Esophagus muscularis mucosa (tissue), 4 donors: ENCODE data around the gene ITFG2. TPM values are rescaled to one million over a fixed set of nuclear protein-coding genes. Genes with fewer than 3 reads are reported as not detected.
A peak's percentile ranks its signal among the peaks of the same experiment; 100 is the strongest.

Source experiments
- DNase-seq: peaks from one replicate; pipeline ENCODE4 v3.0.0-alpha.2; 2017; ENCODE audit errors: extremely low spot score
- H3K27ac ChIP-seq, 4 donors: fragments of 200-600 bp; sonication (generic); replicated peaks in 1 of 4; 1 replicate in 3 of 4; 2 replicates in 1 of 4; pipeline ENCODE4 v1.5.1; 2016 to 2019; ENCODE audit warnings: mild to moderate bottlenecking in 1 of 4
- H3K27me3 ChIP-seq, 4 donors: fragments of 200-600 bp; sonication (generic); one replicate each; pipeline versions ENCODE4 v1.5.1 to v1.6.0; 2016 to 2019
- H3K36me3 ChIP-seq, 4 donors: fragments of 200-600 bp; sonication (generic); one replicate each; pipeline ENCODE4 v1.5.1; 2016 to 2019
- H3K4me1 ChIP-seq, 4 donors: fragments of 200-600 bp; sonication (generic); one replicate each; pipeline ENCODE4 v1.5.1; 2016 to 2019
- H3K4me3 ChIP-seq, 4 donors: fragments of 200-600 bp; sonication (generic); 1 replicate in 2 of 4; 2 replicates in 2 of 4; pipeline ENCODE4 v1.5.1; 2016 to 2019; ENCODE audit warnings: mild to moderate bottlenecking in 4 of 4, moderate library complexity in 1 of 4
- H3K9me3 ChIP-seq, 4 donors: fragments of 200-600 bp; sonication (generic); 1 replicate in 3 of 4; 2 replicates in 1 of 4; pipeline ENCODE4 v1.5.1; 2016 to 2019
- CTCF ChIP-seq, 3 experiments: fragments of 200-600 bp in 2 of 3; fragments of 450-650 bp in 1 of 3; sonication (generic) in 2 of 3; IDR thresholded peaks; one replicate each; pipeline ENCODE4 v1.5.1; 2017 to 2019; ENCODE audit warnings: antibody characterized with exemption in 3 of 3, mild to moderate bottlenecking in 2 of 3, moderate library complexity in 1 of 3
- EP300 ChIP-seq: sonication (generic); formaldehyde crosslinking; IDR thresholded peaks from one replicate; pipeline ENCODE4 v1.6.1; 2017; ENCODE audit warnings: antibody characterized with exemption
- POLR2A ChIP-seq: fragments of 450-650 bp; IDR thresholded peaks from one replicate; pipeline ENCODE4 v1.6.1; 2017; ENCODE audit warnings: antibody characterized with exemption, moderate library complexity, mild to moderate bottlenecking, low read depth
- POLR2AphosphoS5 ChIP-seq, 2 donors: sonication (generic); formaldehyde crosslinking; IDR thresholded peaks; one replicate each; pipeline ENCODE4 v1.6.1; 2017; ENCODE audit warnings: antibody characterized with exemption in 2 of 2
- WGBS: methylation state at CpG from one replicate; pipeline ENCODE4 v1.1.5; 2018; 5-methylcytosine and 5-hydroxymethylcytosine counted together
- intact Hi-C: fragments of 100-400 bp; cut with DNase I; formaldehyde crosslinking; loops from one replicate; pipeline ENCODE4 v1.15.1; 2023
- total RNA-seq, 4 donors: library from RNA; depleted of rRNA; stranded (reverse); fragments of >200 nt; gene quantifications; one replicate each; pipeline versions ENCODE4 v1.1.0 to v1.2.1, GENCODE V29; 2016

ITFG2 gene
- total RNA-seq, 4 donors from 2014 or later, result 13.6 to 26.2 (median 21.8) TPM

- no peaks in the 10 kb centered on the region for H3K36me3 ChIP-seq
- no peak overlapping the region for H3K4me3 ChIP-seq
- DNase-seq, result no peak
- intact Hi-C loops, result loop anchor here (10.0 kb wide), 1 partner anchor 90 kb away; no protein-coding TSS in a partner anchor
- H3K27ac ChIP-seq, result no peak overlapping the region
- no peaks in the 10 kb centered on the region for H3K9me3 ChIP-seq
- TF ChIP-seq POLR2A (no peak), CTCF (IDR thresholded peaks at IDR 0.05) (no peak), POLR2AphosphoS5 (IDR thresholded peaks at IDR 0.05) (no peak), EP300 (no peak)
- H3K4me1 ChIP-seq, result peaks cover 0 to 11% (median 10%) of the 10 kb centered on the region in 4 donors
- 78% methylated on average over 5 of the region's 5 CpGs for WGBS
- peaks cover 0 to 19% (median 0%) of the 10 kb centered on the region in 4 donors for H3K27me3 ChIP-seq
These were observed 27.5 kb upstream of the ITFG2 start for GRCh38 chr12:2785017-2785416.

- no peak for TF ChIP-seq POLR2AphosphoS5 (IDR thresholded peaks at IDR 0.05)
- intact Hi-C loops, result no loop called here
- H3K9me3 ChIP-seq, result no peaks in the 10 kb centered on the region
- 78% methylated on average over 6 of the region's 6 CpGs for WGBS
- no peak overlapping the region for H3K4me3 ChIP-seq
- peaks cover 2 to 11% (median 9%) of the 10 kb centered on the region in 4 donors for H3K4me1 ChIP-seq
- no peak overlapping the region for H3K27ac ChIP-seq
- no peak for DNase-seq
- H3K27me3 ChIP-seq, result no peaks in the 10 kb centered on the region
- H3K36me3 ChIP-seq, result no peaks in the 10 kb centered on the region
These were observed 21.4 kb upstream of the ITFG2 start for GRCh38 chr12:2791089-2791488.

GRCh38 chr12:2792671-2793500 is 19.6 kb upstream of the ITFG2 start:
- peaks cover 4 to 10% (median 8%) of the 10 kb centered on the region in 4 donors for H3K36me3 ChIP-seq
- H3K27me3 ChIP-seq, result no peaks in the 10 kb centered on the region
- H3K4me3 ChIP-seq, result no peak overlapping the region
- H3K4me1 ChIP-seq, result peaks cover 20 to 29% (median 27%) of the 10 kb centered on the region in 4 donors
- no peaks in the 10 kb centered on the region for H3K9me3 ChIP-seq
- intact Hi-C loops, result no loop called here
- WGBS, result 82% methylated on average over 24 of the region's 25 CpGs
- no peak for DNase-seq
- no peak overlapping the region for H3K27ac ChIP-seq
- TF ChIP-seq POLR2A (no peak), EP300 (no peak), CTCF (IDR thresholded peaks at IDR 0.05) (no peak), POLR2AphosphoS5 (IDR thresholded peaks at IDR 0.05) (no peak)

GRCh38 chr12:2793561-2793960 is 18.9 kb upstream of the ITFG2 start:
- H3K9me3 ChIP-seq, result no peaks in the 10 kb centered on the region
- no peak overlapping the region for H3K4me3 ChIP-seq
- H3K36me3 ChIP-seq, result peaks cover 10 to 17% (median 14%) of the 10 kb centered on the region in 4 donors
- intact Hi-C loops, result no loop called here
- DNase-seq, result no peak
- H3K27me3 ChIP-seq, result no peaks in the 10 kb centered on the region
- 96% methylated on average over 21 of the region's 21 CpGs for WGBS
- peaks cover 21 to 34% (median 31%) of the 10 kb centered on the region in 4 donors for H3K4me1 ChIP-seq
- no peak for TF ChIP-seq EP300
- TF ChIP-seq CTCF (IDR thresholded peaks at IDR 0.05), result no peak
- TF ChIP-seq POLR2A, result no peak
- TF ChIP-seq POLR2AphosphoS5 (IDR thresholded peaks at IDR 0.05), result no peak
- peak overlapping the region in 1 of 4 donors; percentile 88 for H3K27ac ChIP-seq

- intact Hi-C loops, result no loop called here
- H3K36me3 ChIP-seq, result peaks cover 17 to 24% (median 21%) of the 10 kb centered on the region in 4 donors
- TF ChIP-seq EP300 (no peak), POLR2AphosphoS5 (IDR thresholded peaks at IDR 0.05) (no peak), POLR2A (no peak), CTCF (IDR thresholded peaks at IDR 0.05) (no peak)
- no peaks in the 10 kb centered on the region for H3K9me3 ChIP-seq
- WGBS, result 12% methylated on average over 10 of the region's 49 CpGs
- peaks cover 21 to 34% (median 31%) of the 10 kb centered on the region in 4 donors for H3K4me1 ChIP-seq
- peak overlapping the region; percentile 85 to 90 (median 88) for H3K27ac ChIP-seq
- H3K4me3 ChIP-seq, result peak overlapping the region; percentile 86 to 96 (median 92)
- no peaks in the 10 kb centered on the region for H3K27me3 ChIP-seq
- DNase-seq, result no peak
These were observed 18.2 kb upstream of the ITFG2 start for GRCh38 chr12:2794191-2794735.
